Stimulated activated CD8-positive, alpha-beta memory T cell treated with anti-CD3 and anti-CD28 coated beads, Interleukin-4, amount 100 ng/mL, for 24 hours (primary cell): Measurements from ENCODE around the gene PTPRD.
"Not testable (repeated sequence)": the region's sequence is repeated elsewhere in the genome, so short reads cannot be mapped to it uniquely, and the experiment has no call there.

Experiments
- DNase-seq: peaks from one replicate; pipeline ENCODE4 v3.0.0-alpha.2; 2020; ENCODE audit warnings: low read depth

PTPRD gene

GRCh38 chr9:9961487-9961886 is 651.3 kb downstream of the PTPRD start:
- no peak for DNase-seq

DNA sequence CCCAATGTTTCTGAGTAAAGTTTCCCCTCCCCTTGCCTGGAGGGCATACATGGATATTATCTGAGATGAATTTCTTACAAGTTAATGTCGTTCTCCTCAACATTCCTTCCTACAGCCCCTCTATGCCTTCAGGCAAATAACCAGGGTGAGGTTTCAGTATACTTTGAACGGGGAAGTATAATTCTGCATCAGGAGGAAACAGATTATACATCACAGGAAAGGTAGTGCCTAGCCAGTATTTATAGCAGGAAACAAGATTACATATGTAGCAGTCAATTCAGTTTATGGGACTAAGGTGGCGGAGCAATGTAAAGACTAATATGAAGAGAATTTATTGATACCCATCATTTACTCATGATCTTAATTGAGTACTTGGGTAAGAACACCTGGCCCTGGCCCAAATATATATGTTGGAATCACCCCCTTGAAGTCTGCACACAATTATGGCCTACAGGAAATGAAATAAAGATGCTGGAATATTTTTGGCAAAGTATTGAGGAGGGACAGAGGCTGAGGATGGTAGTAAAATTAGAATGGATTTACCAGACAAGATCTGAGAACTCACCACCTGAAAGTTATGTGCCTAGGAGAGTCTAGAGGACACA is 661.1 kb downstream of the PTPRD start:
- no peak for DNase-seq

DNA sequence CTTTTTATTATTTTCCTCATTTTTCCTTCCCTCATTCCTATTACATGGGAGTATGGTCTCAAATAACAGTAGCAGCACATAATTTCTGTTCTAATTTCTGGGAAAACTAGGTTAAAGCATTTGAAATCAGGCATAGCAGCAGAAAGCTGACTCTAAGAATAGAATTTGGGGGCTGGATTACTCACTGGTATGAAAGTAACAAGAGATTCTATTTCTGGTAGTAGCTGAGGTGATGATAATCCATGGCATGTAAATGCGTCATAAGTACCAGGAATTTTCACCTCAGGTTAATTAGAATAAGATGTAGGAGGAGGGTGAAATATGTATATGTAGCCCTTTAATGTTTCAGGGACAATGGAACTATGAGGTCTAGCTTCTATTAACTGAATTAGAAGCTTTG is 662.0 kb downstream of the PTPRD start:
- DNase-seq, result no peak

DNA sequence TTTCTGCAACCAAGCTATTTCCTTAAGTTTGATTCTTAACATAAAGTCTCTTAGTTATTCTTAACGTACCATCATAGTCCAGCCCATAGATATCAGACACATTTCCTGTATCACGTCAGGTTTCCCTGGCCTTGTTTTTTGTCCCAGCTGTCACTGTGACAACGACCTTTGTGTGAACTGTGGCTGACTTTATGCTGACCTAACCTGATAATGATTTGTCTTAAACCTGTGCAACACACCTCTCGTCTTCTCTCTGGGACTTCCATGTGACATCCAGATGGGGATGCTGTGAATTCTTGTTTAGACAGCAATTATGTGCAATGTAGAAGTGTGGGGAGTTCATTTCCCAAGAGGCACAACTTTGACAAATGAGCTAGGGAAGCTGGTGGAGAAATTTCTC is 662.8 kb downstream of the PTPRD start:
- DNase-seq, result no peak

DNA sequence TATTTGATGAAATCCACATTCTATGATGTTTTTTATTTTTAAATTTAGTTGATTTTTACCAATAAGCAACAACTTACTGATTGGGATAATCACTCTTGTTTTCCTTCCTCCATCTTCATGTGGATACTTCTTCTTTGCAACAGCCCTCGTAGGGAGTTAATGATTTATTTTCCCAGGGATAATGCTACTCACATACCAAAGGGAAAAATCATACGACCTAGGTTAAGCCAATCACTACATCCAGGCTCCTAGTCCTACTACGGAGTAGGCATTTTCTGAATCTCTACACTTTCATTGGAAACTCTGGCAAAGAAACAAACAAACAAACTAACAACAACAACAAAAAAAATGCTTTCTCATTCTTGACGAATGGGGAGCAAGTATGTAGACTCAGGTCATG is 663.4 kb downstream of the PTPRD start:
- DNase-seq, result no peak

- DNase-seq, result no peak
Measured at GRCh38 chr9:9945966-9946365, 666.8 kb downstream of the PTPRD start.

- peak; percentile 12 for DNase-seq
Measured at GRCh38 chr9:9942764-9943424, 669.9 kb downstream of the PTPRD start.

GRCh38 chr9:9938432-9938831 is 674.4 kb downstream of the PTPRD start:
- no peak for DNase-seq

DNA sequence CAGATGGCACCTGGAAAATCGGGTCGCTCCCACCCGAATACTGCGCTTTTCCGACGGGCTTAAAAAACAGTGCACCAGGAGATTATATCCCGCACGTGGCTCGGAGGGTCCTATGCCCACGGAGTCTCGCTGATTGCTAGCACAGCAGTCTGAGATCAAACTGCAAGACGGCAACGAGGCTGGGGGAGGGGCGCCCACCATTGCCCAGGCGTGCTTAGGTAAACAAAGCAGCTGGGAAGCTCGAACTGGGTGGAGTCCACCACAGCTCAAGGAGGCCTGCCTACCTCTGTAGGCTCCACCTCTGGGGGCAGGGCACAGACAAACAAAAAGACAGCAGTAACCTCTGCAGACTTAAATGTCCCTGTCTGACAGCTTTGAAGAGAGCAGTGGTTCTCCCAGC is 681.3 kb downstream of the PTPRD start:
- not testable (repeated sequence) for DNase-seq

DNA sequence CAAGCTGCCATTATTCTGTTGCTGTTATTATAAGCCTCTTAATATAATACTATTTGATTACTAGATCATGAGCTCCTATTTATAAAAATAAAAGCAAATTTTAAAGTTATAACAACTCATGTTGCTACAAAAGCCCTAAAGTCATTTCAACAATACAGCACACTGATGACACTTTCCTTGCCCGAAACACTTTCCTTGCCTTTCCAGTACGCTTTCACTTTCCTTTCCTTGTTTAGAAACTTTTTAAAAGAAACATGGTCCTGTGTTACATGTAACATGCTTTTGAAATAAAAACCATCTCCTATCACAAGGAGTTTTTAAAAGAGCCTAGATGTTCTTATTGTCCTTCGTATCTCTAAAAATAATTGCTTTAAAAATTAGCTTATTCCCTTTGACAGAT is 688.4 kb downstream of the PTPRD start:
- no peak for DNase-seq

DNA sequence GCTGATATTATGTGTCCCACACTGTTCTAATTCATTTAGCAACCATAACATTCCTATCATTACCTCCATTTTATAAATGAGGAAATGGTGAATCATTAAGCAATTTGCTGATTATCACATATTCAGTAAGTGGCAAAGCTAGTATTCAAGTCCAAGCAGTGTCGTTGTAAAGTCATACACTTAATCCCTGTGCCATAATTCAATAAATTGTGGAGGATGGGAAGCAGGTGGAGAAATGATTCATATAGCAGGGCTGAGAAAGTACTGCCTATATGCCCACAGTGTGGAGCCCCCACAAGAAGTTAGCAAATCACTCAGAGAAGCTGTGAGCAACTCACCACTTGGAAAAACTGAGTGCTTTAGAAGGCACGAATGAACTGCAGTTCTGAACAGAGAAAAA is 691.0 kb downstream of the PTPRD start:
- no peak for DNase-seq

GRCh38 chr9:9920425-9921060 is 692.3 kb downstream of the PTPRD start:
- DNase-seq, result no peak

DNA sequence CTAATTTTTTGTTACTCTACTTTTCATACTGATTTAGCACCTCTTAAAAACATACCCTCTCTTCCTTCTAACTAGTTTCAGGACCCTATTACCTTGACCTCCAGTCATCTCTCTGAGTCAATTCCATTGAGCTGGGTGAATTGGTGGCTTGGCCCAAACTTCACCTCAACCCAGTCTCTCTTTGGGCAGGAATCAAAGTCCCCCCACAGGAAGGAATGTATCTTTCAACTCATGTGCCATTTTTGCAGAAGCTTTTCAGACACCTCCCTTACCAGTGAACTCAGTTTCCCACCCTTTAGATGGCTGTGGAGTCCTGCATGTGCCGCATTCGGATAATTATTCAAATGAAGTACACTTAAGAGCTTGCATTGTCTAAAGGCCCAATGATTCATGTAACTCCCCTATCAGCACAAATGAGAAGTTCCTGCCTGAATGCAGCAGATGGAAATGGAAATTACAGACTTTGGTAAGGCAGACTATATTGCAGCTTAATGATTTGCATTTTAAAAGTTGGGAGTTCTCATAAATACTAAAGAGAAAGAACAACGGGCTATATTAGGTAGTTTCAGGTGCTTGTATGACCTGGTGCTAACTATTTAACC is 693.5 kb downstream of the PTPRD start:
- DNase-seq, result no peak

DNA sequence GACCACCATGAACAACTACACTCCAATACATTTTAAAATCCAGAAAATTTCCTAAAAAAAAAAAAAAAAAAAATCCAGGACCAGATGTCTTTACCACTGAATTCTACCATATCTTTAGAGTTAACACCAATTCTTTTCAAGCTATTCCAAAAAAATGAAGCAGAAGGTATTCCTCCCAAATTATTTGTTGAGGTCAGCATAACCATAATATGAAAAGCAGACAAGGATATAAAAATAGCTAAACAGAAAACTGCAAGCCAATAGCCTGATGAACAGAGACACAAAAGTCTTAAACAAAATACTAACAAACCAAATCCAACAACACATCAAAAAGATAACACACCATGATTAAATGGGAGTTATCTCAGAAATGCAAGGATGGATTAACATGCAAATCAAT is 695.4 kb downstream of the PTPRD start:
- DNase-seq, result no peak

- no peak for DNase-seq
Measured at GRCh38 chr9:9914174-9914573, 698.6 kb downstream of the PTPRD start.

GRCh38 chr9:9913276-9913832 is 699.4 kb downstream of the PTPRD start:
- no peak for DNase-seq

- no peak for DNase-seq
Measured at GRCh38 chr9:9912459-9912858, 700.3 kb downstream of the PTPRD start.

GRCh38 chr9:9905736-9906135 is 707.1 kb downstream of the PTPRD start:
- no peak for DNase-seq

GRCh38 chr9:9904041-9904440 is 708.8 kb downstream of the PTPRD start:
- no peak for DNase-seq

DNA sequence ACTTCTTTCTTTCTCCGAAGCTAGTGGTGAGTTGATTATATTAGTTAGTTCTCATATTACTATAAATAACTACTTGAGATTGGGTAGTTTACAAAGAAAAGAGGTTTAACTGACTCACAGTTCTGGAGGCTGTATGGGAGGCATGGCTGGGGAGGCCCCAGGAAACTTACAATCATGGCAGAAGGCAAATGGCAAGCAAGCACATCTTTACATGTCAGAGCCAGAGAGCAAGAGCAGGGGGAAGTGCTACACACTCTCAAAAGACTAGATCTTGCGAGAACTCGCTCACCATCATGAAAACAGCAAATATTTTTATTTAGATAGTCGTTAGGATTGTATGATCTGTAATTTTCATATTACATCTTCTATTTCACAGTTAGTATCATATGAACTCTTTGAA is 711.2 kb downstream of the PTPRD start:
- no peak for DNase-seq

DNA sequence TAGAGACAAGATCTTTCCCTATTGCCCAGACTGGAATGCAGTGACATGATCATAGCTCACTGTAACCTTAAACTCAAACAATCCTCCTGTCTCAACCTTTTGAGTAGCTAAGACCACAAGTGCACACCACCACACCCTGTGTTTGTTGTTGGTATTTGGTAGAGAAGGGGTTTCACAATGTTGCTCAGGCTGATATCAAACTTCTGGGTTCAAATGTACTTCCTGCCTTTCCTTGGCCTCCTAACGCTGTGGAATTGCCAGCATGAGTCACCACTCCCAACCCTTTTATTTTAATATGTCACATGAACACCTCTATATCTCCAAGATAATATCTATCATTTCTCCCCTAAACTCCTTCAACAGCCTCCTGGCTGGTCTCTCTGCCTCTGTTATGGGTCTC is 719.0 kb downstream of the PTPRD start:
- no peak for DNase-seq

GRCh38 chr9:9892217-9892616 is 720.6 kb downstream of the PTPRD start:
- DNase-seq, result no peak

DNA sequence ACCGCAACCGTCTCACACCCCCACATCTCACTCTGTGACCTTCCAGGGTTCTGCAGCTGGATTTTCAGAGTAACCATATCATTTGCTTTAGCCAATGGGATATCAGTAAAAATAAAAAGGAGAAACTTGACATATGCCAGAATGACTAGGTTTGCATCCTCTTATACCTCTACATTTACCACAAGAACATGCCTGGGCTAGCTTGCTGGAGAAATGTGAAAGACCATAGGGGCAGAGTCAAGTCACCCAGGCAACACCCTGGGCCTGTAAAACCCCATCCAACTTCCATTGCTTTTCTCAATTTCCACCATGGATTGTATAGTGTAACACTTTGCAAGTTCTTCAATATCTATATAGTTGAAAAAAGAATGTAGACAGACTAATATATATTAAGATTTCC is 731.1 kb downstream of the PTPRD start:
- no peak for DNase-seq
